ENCODE measurements around the gene RNASEH2C. TPM values are rescaled to one million over a fixed set of nuclear protein-coding genes. Genes with fewer than 3 reads are reported as not detected.

Gene RNASEH2C
- total RNA-seq, 1 experiment from 2014 or later, result 57.7 TPM

DNA sequence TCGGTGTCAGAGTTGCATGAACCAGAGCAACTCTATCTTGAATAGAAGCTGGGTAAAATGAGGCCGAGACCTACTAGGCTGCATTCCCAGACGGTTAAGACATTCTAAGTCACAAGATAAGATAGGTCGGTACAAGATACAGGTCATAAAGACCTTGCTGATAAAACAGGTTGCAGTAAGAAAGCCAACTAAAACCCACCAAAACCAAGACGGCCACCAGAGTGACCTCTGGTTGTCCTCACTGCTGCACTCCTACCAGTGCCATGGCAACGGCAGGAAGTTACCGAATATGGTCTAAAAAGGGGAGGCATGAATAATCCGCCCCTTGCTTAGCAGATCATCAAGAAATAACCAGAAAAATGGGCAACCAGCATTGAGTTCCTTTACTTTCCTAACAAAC, 10.9 kb downstream of the RNASEH2C start:
- H3K9ac ChIP-seq (ENCODE audit: extremely low read depth, insufficient read length, low read length), result no peak overlapping the region
- no peak overlapping the region for H3K23ac ChIP-seq (ENCODE audit: insufficient read length, low read depth, low read length)
- no peaks in the 10 kb centered on the region for H3K9me3 ChIP-seq (ENCODE audit: control insufficient read depth, low read depth, low read length)
- H4K8ac ChIP-seq (replicated peaks; ENCODE audit: insufficient read length, low read depth, low read length), result no peak overlapping the region
- H2AK5ac ChIP-seq (ENCODE audit: insufficient read length, low read length), result no peak overlapping the region
- H3K4ac ChIP-seq (ENCODE audit: low read depth, low read length), result no peak overlapping the region
- no peaks in the 10 kb centered on the region for H3K23me2 ChIP-seq (ENCODE audit: insufficient read length, low read depth, low read length, poor library complexity, severe bottlenecking)
- H3K79me1 ChIP-seq (ENCODE audit: insufficient read depth, low read depth, low read length, poor library complexity, severe bottlenecking), result no peaks in the 10 kb centered on the region
- H3K4me2 ChIP-seq (ENCODE audit: insufficient read depth, insufficient read length, low read length), result no peak overlapping the region
- peaks cover 13% of the 10 kb centered on the region for H3K27me3 Mint-ChIP-seq (ENCODE audit: low read depth)
- TF ChIP-seq, protein P1, sequence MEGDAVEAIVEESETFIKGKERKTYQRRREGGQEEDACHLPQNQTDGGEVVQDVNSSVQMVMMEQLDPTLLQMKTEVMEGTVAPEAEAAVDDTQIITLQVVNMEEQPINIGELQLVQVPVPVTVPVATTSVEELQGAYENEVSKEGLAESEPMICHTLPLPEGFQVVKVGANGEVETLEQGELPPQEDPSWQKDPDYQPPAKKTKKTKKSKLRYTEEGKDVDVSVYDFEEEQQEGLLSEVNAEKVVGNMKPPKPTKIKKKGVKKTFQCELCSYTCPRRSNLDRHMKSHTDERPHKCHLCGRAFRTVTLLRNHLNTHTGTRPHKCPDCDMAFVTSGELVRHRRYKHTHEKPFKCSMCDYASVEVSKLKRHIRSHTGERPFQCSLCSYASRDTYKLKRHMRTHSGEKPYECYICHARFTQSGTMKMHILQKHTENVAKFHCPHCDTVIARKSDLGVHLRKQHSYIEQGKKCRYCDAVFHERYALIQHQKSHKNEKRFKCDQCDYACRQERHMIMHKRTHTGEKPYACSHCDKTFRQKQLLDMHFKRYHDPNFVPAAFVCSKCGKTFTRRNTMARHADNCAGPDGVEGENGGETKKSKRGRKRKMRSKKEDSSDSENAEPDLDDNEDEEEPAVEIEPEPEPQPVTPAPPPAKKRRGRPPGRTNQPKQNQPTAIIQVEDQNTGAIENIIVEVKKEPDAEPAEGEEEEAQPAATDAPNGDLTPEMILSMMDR (conservative IDR thresholded peaks at IDR 0.05), result no peak
- peaks cover 8 to 10% of the 10 kb centered on the region in 2 experiments; a peak in 4 of 5 replicates for H3K9me3 Mint-ChIP-seq
- no peak overlapping the region for H3K56ac ChIP-seq (ENCODE audit: insufficient read length, low read depth, low read length)
- no peak overlapping the region for H2BK120ac ChIP-seq (ENCODE audit: low read depth, low read length, poor library complexity, severe bottlenecking)
- no peak overlapping the region for H3K27ac Mint-ChIP-seq
- no peak overlapping the region for H3K14ac ChIP-seq (ENCODE audit: insufficient read depth, low read length)
- H4K5ac ChIP-seq (ENCODE audit: insufficient read length, low read depth, low read length), result no peak overlapping the region
- H3K27ac ChIP-seq (ENCODE audit: insufficient read length, low read depth, low read length), result no peak overlapping the region
- no peak overlapping the region for H3K4me3 Mint-ChIP-seq
- H2BK20ac ChIP-seq (ENCODE audit: low read depth, low read length, poor library complexity, severe bottlenecking), result no peak overlapping the region
- H2BK5ac ChIP-seq (ENCODE audit: insufficient read length, low read length), result no peak overlapping the region
- H3K79me2 ChIP-seq (ENCODE audit: insufficient read depth, low read length), result no peaks in the 10 kb centered on the region
- peaks cover 2% of the 10 kb centered on the region; the same call in 1 of the 2 replicates for H3K4me1 ChIP-seq (ENCODE audit: insufficient read depth, low read length)
- no peak overlapping the region for H2BK12ac ChIP-seq (ENCODE audit: insufficient read length, low read depth, low read length)
- no peak overlapping the region for H3T11ph ChIP-seq (ENCODE audit: low read length)
- H3K18ac ChIP-seq (ENCODE audit: insufficient read length, low read depth, low read length), result no peak overlapping the region
- no CpG with 5 or more reads among the region's 8 CpGs for whole genome bisulfite sequencing (ENCODE audit: extremely low coverage, insufficient read length, low lambda C conversion rate)
- no peaks in the 10 kb centered on the region for H3K27me3 ChIP-seq (ENCODE audit: insufficient read depth, low read length)
- peak; percentile 27 for DNase-seq
- H2AFZ ChIP-seq (ENCODE audit: low read length), result no peak overlapping the region
- H3K36me3 Mint-ChIP-seq (ENCODE audit: insufficient read depth in 1 of 3, low read depth in 3 of 3), result peaks cover 14 to 23% (median 19%) of the 10 kb centered on the region in 3 experiments
- H2BK15ac ChIP-seq (ENCODE audit: low read depth, low read length), result no peak overlapping the region
- no peak overlapping the region for H4K91ac ChIP-seq (ENCODE audit: insufficient read length, low read depth, low read length)
- H4K20me1 ChIP-seq (ENCODE audit: control insufficient read depth, insufficient read depth, insufficient read length), result no peaks in the 10 kb centered on the region
- H3K4me1 Mint-ChIP-seq, result peaks cover 3 to 4% of the 10 kb centered on the region in 2 experiments; a peak in 2 of 4 replicates
